HG03575 (cell line): ENCODE measurements around the gene IL17RA.

Experiments used
- ATAC-seq: cut with Tn5 transposase; IDR thresholded peaks from one replicate; pipeline ENCODE4 v1.9.1; 2021; ENCODE audit not compliant: unreplicated experiment, insufficient number of reproducible peaks, low FRiP score; ENCODE audit errors: extremely low read depth

Gene IL17RA

GRCh38 chr22:17115945-17116565, 31.3 kb downstream of the IL17RA start:
- ATAC-seq, result no peak

DNA sequence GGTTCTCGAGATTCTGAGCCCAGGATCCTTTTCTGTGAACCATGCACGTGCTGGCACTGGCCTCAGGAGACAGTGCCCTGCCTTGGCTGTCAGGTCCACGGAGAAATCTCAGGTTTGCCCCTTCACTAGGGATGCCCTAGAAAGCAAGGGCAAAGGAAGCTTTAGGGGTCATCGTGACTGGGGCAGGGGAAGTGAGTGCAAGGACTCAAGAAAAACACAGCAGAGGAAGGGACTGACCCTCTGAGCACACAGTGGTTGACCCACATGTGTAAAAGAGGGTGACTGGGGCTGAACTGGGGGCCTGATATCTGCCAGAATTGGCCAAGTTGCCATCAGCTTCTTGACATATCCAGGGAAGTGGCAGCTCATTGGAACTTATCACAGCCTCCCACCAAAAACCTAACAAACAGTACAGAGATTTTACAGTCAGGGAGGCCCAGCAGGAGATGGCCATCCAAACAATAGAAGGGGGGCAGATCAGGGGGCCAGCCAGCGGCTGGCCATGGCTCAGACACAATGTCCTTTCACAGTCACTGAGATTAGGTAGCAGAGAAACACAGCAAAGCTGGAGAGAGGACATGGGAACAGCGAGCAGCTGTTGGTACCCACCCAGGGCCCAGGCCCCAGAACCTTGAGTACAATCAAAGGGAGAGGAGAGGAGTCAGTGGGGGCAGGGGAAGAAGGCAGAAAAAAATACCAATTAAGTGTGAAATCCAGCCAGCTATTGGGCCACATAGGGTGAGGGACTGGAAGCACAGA, 32.0 kb downstream of the IL17RA start:
- no peak for ATAC-seq

- no peak for ATAC-seq
Measured at GRCh38 chr22:17117400-17117799, 32.6 kb downstream of the IL17RA start.

DNA sequence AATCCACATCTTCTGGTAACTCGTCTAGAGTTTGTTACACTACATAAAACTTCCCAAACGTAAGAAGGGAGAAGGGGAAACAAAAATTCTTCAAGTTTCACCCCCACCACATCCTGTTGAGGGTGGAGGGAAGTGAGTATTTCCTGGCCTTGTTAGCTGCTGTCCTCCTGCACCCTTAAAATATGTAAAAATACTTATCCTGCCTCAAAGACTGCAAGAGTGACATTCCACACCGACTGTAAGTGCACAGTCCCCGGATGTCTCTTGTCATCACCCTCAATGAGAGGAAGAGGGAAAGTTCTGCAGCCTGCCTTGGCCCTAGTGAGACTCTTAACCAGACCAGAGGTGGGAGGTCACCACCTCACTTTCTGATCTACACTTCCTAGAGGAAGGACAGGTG, 33.1 kb downstream of the IL17RA start:
- ATAC-seq, result no peak

DNA sequence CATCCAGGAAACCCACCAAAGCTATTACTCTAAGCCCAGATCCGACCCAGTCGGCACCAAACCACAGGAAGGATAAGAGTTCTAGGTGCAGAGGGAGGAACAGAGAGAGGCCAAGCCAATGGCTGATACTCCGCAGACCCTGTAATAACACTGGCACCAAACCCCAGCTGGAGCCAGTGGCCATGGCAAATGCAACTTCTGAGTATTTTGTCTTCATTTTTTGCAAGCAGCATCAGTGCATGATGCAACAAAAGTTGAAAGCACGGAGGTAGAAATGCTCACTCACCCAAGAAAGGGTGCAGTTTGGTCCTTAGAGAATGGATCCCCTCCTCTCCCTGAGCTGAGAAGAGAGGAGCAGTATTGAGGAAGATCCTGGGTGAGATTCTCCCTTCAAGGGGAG, 33.5 kb downstream of the IL17RA start:
- ATAC-seq, result no peak

DNA sequence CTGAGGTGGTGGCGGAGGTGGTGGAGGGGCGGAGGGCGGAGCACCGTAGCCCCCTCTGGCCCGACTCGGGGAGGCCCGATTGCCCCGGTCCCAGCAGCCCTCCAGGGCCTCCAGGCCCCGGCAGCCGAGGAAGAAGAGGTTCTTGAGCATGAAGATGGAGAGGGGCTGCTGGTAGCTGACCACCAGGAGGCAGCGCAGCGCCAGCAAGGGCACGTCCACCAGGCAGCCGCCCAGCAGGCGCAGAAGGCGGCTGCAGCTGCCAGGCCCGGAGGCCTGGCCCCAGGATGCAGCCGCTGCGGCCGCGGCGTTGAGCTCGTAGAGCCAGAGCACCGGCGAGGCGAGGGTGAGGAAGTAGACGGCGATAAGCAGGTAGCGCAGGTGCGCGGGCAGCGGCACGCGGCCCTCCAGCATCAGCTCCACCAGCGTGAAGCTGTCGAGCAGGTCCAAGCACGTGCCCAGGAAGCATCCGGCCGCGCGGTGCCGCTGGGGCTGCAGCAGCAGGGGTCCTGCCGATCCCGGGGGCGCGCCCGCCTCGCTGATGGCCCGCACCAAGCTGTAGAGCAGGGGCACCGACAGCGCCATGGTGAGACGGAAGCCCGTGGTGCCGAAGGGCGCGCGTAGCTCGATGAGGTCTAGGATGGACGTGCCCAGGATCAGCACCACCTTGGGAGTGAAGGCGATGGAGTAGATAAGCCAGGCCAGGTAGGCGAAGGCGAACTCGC, 34.8 kb downstream of the IL17RA start:
- ATAC-seq, result no peak

DNA sequence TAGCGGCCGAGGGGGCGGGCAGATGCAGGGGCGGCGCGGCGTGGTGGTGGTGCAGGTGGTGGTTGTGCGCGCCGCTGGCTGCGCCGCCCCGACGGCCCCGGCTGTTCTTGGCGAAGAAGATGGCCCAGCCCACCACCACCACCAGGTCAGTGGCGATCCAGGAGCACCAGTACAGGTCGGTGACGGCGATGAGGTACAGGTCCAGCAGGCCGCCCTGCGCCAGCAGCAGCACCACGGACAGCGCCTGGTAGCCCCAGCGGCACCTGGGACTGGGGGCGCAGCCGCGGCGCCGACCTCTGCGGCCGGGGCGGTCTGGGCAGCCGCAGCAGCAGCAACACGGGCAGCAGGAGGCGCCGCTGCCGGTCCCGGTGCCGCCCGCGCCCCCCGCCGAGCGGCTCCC, 35.5 kb downstream of the IL17RA start:
- no peak for ATAC-seq

GRCh38 chr22:17120711-17121232, 36.0 kb downstream of the IL17RA start:
- ATAC-seq, result no peak

DNA sequence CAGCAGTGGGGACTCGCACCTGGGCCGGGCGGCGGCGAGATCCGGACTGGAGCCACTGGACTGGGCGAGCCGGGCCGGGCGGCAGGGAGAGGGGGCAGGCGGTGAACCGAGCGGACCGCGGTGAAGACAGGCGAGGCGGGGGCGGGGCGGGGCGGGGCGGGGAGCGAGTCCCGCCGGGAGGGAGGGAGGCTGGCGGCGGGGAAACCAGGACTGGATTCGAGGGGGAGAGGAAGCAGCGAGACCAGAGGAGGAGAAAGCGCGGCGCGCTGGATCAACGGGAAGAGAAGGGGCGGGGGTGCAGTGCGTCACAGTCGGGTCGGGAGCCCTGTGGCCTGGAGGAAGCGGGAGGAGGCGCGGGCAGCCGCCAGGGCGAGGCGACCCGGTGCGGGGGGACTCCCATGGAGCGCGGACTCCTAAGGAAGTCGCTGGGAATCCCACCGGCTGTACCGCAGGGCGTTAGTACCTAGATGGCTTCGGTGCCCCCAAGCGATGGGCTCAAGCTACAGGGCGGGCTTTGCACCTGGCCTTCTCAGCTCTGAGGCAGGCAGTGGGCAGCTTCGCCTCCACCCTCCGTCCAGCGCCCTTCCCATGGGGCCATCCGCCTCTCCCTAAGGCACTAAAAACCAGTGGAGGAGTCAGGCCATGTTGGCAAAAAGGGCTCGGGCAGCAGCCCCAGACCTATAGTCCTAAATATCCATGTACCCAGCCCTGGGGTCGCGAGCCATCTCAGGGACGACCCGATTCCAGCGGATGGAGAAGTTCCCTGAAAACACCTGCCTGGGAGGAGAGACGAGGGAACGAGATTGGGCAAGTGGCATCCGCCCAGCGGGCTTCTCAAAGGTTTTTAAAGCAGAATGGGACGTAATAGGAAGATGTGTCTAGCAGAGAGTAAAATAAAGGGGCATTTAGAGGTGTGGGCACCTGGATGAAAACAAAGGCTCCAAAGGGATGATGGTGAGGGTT, 36.7 kb downstream of the IL17RA start, which contains the start of gene TMEM121B:
TMEM121B (minus strand) TSS at position 128 of the 963 bp plus-strand sequence. CDS start 233 bp downstream, outside the sequence.
- ATAC-seq, result no peak

DNA sequence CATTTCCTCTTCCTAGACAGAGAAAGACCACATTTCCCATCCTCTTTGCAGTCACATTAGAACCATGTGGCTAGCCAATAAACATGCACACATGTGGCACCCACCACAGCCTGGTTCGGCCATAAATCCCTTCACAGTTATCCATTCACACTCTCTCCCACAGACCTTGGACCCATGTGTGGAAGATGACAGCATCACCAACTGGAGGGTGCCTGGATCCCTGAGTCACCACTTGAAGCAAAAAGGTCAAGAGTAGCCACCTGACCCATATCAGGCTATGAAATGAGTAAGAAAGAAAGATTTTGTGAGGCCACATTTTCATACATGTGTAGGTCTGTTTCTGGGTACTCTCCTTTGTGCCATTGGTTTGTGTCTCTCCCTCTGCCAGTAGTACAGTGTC, 45.4 kb downstream of the IL17RA start:
- no peak for ATAC-seq

GRCh38 chr22:17131686-17132085, 46.9 kb downstream of the IL17RA start:
- ATAC-seq, result no peak

GRCh38 chr22:17132112-17132511, 47.3 kb downstream of the IL17RA start:
- no peak for ATAC-seq

- no peak for ATAC-seq
Measured at GRCh38 chr22:17133137-17133536, 48.3 kb downstream of the IL17RA start.

DNA sequence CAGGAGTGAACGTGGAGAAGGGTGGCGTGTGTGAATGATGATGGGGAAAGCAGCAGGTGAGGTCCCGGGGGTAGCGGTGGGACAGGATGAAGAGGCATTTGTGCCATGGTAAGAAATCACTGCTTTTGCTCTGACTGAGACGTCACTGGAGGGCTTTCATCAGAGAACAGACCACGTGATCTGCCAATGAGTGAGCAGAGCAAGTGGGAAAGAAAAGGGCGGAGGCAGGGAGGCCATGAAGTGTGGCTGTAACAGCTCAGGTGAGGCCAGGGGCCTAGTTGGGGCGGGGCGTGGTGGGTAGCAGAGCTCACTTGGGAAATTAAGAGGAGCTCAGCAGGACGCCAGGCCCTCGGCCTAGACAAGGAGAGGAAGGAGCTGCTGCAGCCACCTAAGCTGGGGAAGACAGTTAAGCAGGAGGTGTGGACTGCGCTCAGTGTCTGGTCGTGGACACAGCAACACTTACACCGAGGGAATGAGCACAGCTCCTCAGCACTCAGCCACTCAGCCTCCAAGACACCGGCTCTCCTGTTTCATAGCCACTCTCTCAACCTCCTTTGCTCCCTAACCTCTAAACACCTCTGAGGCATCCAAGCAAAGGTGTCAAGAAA, 50.5 kb downstream of the IL17RA start:
- ATAC-seq, result no peak

- ATAC-seq, result no peak
Measured at GRCh38 chr22:17137170-17137569, 52.4 kb downstream of the IL17RA start.

- ATAC-seq, result no peak
Measured at GRCh38 chr22:17137861-17138425, 53.1 kb downstream of the IL17RA start.

- ATAC-seq, result no peak
Measured at GRCh38 chr22:17138513-17138912, 53.7 kb downstream of the IL17RA start.

DNA sequence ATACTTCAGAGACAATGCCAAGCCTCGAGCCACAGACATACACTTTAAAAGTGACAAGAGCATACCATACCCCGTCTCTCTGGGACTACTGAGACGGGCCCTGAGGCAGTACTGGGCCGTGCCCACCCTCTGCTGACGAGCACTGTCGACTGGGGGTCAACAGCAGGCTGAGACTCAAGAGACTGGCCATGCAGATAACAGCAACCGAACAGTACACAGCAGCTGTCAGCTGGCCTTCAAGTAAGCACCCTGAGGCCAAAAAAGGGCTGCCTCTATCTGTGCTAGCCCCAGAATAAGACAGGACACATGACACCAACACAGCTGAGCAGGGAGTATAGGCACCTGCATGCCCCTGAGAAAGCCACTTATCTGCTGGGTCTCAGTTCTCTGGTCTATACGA, 55.2 kb downstream of the IL17RA start:
- ATAC-seq, result no peak
